Liver (tissue), 3 donors: ENCODE measurements around the gene PNKP.

Source experiments
- ATF3 ChIP-seq: IDR thresholded peaks from 2 replicates; pipeline ENCODE4 v1.6.1; 2016; ENCODE audit warnings: antibody characterized with exemption
- CTCF ChIP-seq: fragments of 150-350 bp; IDR thresholded peaks from 2 replicates; pipeline ENCODE4 v1.5.1; 2017; ENCODE audit warnings: improper control_type of control experiment, low read depth, low read length; ENCODE audit not compliant: missing input control
- EGR1 ChIP-seq, 2 donors: IDR thresholded peaks; 2 replicates each; pipeline ENCODE4 v1.6.1; 2016 to 2018; ENCODE audit warnings: antibody characterized with exemption in 2 of 2, low read depth in 2 of 2
- FOXA1 ChIP-seq: IDR thresholded peaks from 2 replicates; pipeline ENCODE4 v1.6.1; 2016; ENCODE audit warnings: antibody characterized with exemption
- HNF4A ChIP-seq, 2 donors: conservative IDR thresholded peaks; 2 replicates each; pipeline ENCODE4 v1.6.1; 2016; ENCODE audit warnings: antibody characterized with exemption in 2 of 2, mild to moderate bottlenecking in 2 of 2
- HNF4G ChIP-seq: IDR thresholded peaks from 2 replicates; pipeline ENCODE4 v1.6.1; 2016; ENCODE audit warnings: antibody characterized with exemption
- JUND ChIP-seq, 2 donors: IDR thresholded peaks; 2 replicates each; pipeline ENCODE4 v1.6.1; 2016; ENCODE audit warnings: antibody characterized with exemption in 2 of 2
- MAX ChIP-seq: IDR thresholded peaks from 2 replicates; pipeline ENCODE4 v1.6.1; 2016; ENCODE audit warnings: antibody characterized with exemption
- REST ChIP-seq: IDR thresholded peaks from 2 replicates; pipeline ENCODE4 v1.6.1; 2016; ENCODE audit warnings: antibody characterized with exemption, mild to moderate bottlenecking
- RXRA ChIP-seq, 2 donors: IDR thresholded peaks; 2 replicates each; pipeline ENCODE4 v1.6.1; 2017 to 2018; ENCODE audit warnings: antibody characterized with exemption in 2 of 2, mild to moderate bottlenecking in 1 of 2
- SP1 ChIP-seq: IDR thresholded peaks from 2 replicates; pipeline ENCODE4 v1.6.1; 2018; ENCODE audit warnings: antibody characterized with exemption, mild to moderate bottlenecking
- ZBTB33 ChIP-seq: IDR thresholded peaks from 2 replicates; pipeline ENCODE4 v1.6.1; 2016; ENCODE audit warnings: antibody characterized with exemption
- donor health status: healthy.
- donor health status: healthy.

GRCh38 chr19:49850221-49850486 is 17.2 kb downstream of the PNKP start:
- no peak for TF ChIP-seq FOXA1
- TF ChIP-seq ATF3: no peak
- TF ChIP-seq CTCF: no peak
- TF ChIP-seq HNF4G: no peak
- no peak for TF ChIP-seq ZBTB33
- TF ChIP-seq RXRA (IDR thresholded peaks at IDR 0.05): no peak
- no peak for TF ChIP-seq MAX
- no peak for TF ChIP-seq EGR1 (IDR thresholded peaks at IDR 0.05; ENCODE audit: low read depth in 2 of 2)
- TF ChIP-seq SP1: no peak
- no peak for TF ChIP-seq REST
- no peak for TF ChIP-seq HNF4A (conservative IDR thresholded peaks at IDR 0.05)
- no peak for TF ChIP-seq JUND (IDR thresholded peaks at IDR 0.05)
